ENCODE measurements around the gene SEMA6D. TPM values are rescaled to one million over a fixed set of nuclear protein-coding genes. Genes with fewer than 3 reads are reported as not detected.

The SEMA6D gene
- total RNA-seq, 1 experiment from 2014 or later: 15.8 TPM

GRCh38 chr15:47744496-47744895 lies 27.2 kb downstream of the SEMA6D start:
- H4K20me1 ChIP-seq (ENCODE audit: control insufficient read depth, insufficient read depth, insufficient read length): no peaks in the 10 kb centered on the region
- no peak overlapping the region for H2BK15ac ChIP-seq (ENCODE audit: low read depth, low read length)
- no peak overlapping the region for H3K4ac ChIP-seq (ENCODE audit: low read depth, low read length)
- H3T11ph ChIP-seq (ENCODE audit: low read length): no peak overlapping the region
- H2BK20ac ChIP-seq (ENCODE audit: low read depth, low read length, poor library complexity, severe bottlenecking): no peak overlapping the region
- H3K14ac ChIP-seq (ENCODE audit: insufficient read depth, low read length): no peak overlapping the region
- Mint-ChIP-seq H3K36me3 (ENCODE audit: insufficient read depth in 1 of 3, low read depth in 3 of 3) (peaks cover 0 to 12% (median 7%) of the 10 kb centered on the region in 3 experiments; a peak in 4 of 7 replicates), H3K27me3 (ENCODE audit: low read depth) (peaks cover 38% of the 10 kb centered on the region), H3K4me3 (no peak overlapping the region), H3K9me3 (no peaks in the 10 kb centered on the region; a peak in 1 of 5 replicates), H3K27ac (no peak overlapping the region), H3K4me1 (peaks cover 35 to 39% of the 10 kb centered on the region in 2 experiments)
- H3K56ac ChIP-seq (ENCODE audit: insufficient read length, low read depth, low read length): no peak overlapping the region
- no peak overlapping the region for H2BK5ac ChIP-seq (ENCODE audit: insufficient read length, low read length)
- no peak overlapping the region for H4K5ac ChIP-seq (ENCODE audit: insufficient read length, low read depth, low read length)
- H3K18ac ChIP-seq (ENCODE audit: insufficient read length, low read depth, low read length): no peak overlapping the region
- TF ChIP-seq, protein P1, sequence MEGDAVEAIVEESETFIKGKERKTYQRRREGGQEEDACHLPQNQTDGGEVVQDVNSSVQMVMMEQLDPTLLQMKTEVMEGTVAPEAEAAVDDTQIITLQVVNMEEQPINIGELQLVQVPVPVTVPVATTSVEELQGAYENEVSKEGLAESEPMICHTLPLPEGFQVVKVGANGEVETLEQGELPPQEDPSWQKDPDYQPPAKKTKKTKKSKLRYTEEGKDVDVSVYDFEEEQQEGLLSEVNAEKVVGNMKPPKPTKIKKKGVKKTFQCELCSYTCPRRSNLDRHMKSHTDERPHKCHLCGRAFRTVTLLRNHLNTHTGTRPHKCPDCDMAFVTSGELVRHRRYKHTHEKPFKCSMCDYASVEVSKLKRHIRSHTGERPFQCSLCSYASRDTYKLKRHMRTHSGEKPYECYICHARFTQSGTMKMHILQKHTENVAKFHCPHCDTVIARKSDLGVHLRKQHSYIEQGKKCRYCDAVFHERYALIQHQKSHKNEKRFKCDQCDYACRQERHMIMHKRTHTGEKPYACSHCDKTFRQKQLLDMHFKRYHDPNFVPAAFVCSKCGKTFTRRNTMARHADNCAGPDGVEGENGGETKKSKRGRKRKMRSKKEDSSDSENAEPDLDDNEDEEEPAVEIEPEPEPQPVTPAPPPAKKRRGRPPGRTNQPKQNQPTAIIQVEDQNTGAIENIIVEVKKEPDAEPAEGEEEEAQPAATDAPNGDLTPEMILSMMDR (conservative IDR thresholded peaks at IDR 0.05): no peak
- no peak overlapping the region for H3K27ac ChIP-seq (ENCODE audit: insufficient read length, low read depth, low read length)
- no peaks in the 10 kb centered on the region for H3K79me1 ChIP-seq (ENCODE audit: insufficient read depth, low read depth, low read length, poor library complexity, severe bottlenecking)
- H2BK120ac ChIP-seq (ENCODE audit: low read depth, low read length, poor library complexity, severe bottlenecking): no peak overlapping the region
- no peak overlapping the region for H4K8ac ChIP-seq (replicated peaks; ENCODE audit: insufficient read length, low read depth, low read length)
- no peaks in the 10 kb centered on the region for H3K79me2 ChIP-seq (ENCODE audit: insufficient read depth, low read length)
- no peaks in the 10 kb centered on the region for H3K23me2 ChIP-seq (ENCODE audit: insufficient read length, low read depth, low read length, poor library complexity, severe bottlenecking)
- no peak overlapping the region for H2AFZ ChIP-seq (ENCODE audit: low read length)
- peaks cover 8% of the 10 kb centered on the region for H3K27me3 ChIP-seq (ENCODE audit: insufficient read depth, low read length)
- no peak overlapping the region for H3K4me2 ChIP-seq (ENCODE audit: insufficient read depth, insufficient read length, low read length)
- no peak overlapping the region for H2BK12ac ChIP-seq (ENCODE audit: insufficient read length, low read depth, low read length)
- no peak overlapping the region for H3K23ac ChIP-seq (ENCODE audit: insufficient read length, low read depth, low read length)
- no peak overlapping the region for H2AK5ac ChIP-seq (ENCODE audit: insufficient read length, low read length)
- no peak overlapping the region for H3K9ac ChIP-seq (ENCODE audit: extremely low read depth, insufficient read length, low read length)
- H3K4me1 ChIP-seq (ENCODE audit: insufficient read depth, low read length): peaks cover 9% of the 10 kb centered on the region; the same call in 1 of the 2 replicates
- no peak overlapping the region for H4K91ac ChIP-seq (ENCODE audit: insufficient read length, low read depth, low read length)
- no peaks in the 10 kb centered on the region for H3K9me3 ChIP-seq (ENCODE audit: control insufficient read depth, low read depth, low read length)
- DNase-seq: no peak
- no CpG with 5 or more reads among the region's 10 CpGs for WGBS (ENCODE audit: extremely low coverage, insufficient read length, low lambda C conversion rate)

Measured in H9 (cell line).